Measurements from ENCODE around the gene ETFB. TPM values are rescaled to one million over a fixed set of nuclear protein-coding genes. Genes with fewer than 3 reads are reported as not detected.

Gene ETFB
- total RNA-seq, 2 donors from 2014 or later, result 58.7 to 61.5 TPM

GRCh38 chr19:51387924-51388389 lies 21.8 kb upstream of the ETFB start, which contains the start of gene LIM2:
Gene LIM2, minus strand, starts transcription at chr19:51387974. Its CDS starts 531 bp downstream, at chr19:51387443.
- no peaks in the 10 kb centered on the region for H3K36me3 ChIP-seq (replicated peaks in 1 of 2; ENCODE audit: insufficient read depth in 1 of 2, low read depth in 2 of 2)
- no peaks in the 10 kb centered on the region for H3K27me3 ChIP-seq
- H3K4me1 ChIP-seq, result no peaks in the 10 kb centered on the region
- 68% methylated on average over 13 of the region's 15 CpGs for WGBS, 2 donors
- intact Hi-C loops (cut with DNase I), result no loop called here
- no peaks in the 10 kb centered on the region for H3K9me3 ChIP-seq
- DNase-seq, result no peak
- no peak within 1 kb of the TSS for H3K4me3 ChIP-seq
- H3K27ac ChIP-seq, result no peak within 1 kb of the TSS
- no peak for TF ChIP-seq CTCF (IDR thresholded peaks at IDR 0.05)
- TF ChIP-seq POLR2A (IDR thresholded peaks at IDR 0.05), result no peak
- no peak for ATAC-seq

DNA sequence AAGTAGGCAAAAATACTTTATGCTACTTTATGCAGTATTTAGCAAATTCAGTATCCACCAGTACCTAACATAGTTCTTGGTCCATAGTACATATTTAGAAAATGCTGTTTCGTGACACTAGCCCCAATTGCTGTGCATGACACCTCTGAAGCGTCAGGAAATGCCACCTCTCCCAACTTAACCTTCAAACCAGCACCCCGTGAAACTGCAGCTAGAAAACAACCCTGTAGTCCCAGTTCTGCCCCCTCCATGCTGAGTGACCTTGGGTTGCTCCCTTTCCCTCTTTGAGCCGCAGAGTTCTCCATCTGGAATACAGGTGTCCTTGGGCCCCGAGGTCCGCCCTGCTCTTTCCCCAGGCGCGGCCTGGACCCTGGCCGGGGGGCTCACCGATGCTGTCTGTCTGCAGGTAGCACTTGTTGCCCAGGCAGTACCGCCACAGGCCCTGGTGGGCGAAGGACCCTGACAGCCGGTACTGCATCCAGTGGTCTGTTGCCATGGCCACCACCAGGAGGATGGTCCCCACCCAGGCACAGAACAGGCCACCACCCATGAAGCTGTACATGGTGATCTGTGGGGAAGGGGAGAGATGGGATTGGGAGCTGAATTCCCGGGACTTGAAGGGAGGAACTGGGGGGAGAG lies 20.8 kb upstream of the ETFB start:
- Histone ChIP-seq H3K9me3 (no peaks in the 10 kb centered on the region), H3K4me3 (no peak overlapping the region), H3K36me3 (replicated peaks in 1 of 2; ENCODE audit: insufficient read depth in 1 of 2, low read depth in 2 of 2) (no peaks in the 10 kb centered on the region), H3K27ac (no peak overlapping the region), H3K27me3 (no peaks in the 10 kb centered on the region), H3K4me1 (no peaks in the 10 kb centered on the region)
- 61 to 70% methylated on average over 5 to 14 of the region's 14 CpGs for WGBS, 2 donors
- ATAC-seq (no peak), DNase-seq (no peak)
- intact Hi-C loops (cut with DNase I), result no loop called here
- TF ChIP-seq POLR2A (IDR thresholded peaks at IDR 0.05) (no peak), CTCF (IDR thresholded peaks at IDR 0.05) (no peak)

DNA sequence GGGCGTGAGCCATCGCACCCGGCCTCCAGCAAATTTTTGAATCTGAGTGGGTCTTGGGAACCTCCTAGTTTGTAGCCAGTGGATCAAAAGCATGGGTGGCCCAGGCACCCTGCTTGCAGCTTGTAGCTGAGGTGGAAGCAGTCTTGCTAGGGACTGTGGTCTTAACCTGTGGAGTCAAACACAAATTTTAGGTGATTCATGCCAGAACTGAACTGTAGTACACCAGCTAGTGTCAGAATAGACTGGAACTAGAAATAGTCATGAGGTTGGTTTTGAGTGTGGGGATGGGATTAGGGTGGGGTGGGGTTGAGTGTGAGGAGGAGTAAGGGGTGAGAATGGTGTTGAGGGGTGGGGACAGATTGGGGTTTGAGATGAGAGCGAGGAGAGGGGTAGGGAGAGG lies 15.8 kb upstream of the ETFB start:
- WGBS, 2 donors, result 83 to 97% methylated on average over 2 to 4 of the region's 4 CpGs
- TF ChIP-seq CTCF (IDR thresholded peaks at IDR 0.05) (no peak), POLR2A (IDR thresholded peaks at IDR 0.05) (no peak)

GRCh38 chr19:51380379-51380778 lies 14.2 kb upstream of the ETFB start:
- DNase-seq (no peak), ATAC-seq (no peak)
- intact Hi-C loops (cut with DNase I), result no loop called here
- Histone ChIP-seq H3K4me3 (no peak overlapping the region), H3K4me1 (no peaks in the 10 kb centered on the region), H3K36me3 (replicated peaks in 1 of 2; ENCODE audit: insufficient read depth in 1 of 2, low read depth in 2 of 2) (no peaks in the 10 kb centered on the region), H3K27ac (no peak overlapping the region), H3K27me3 (no peaks in the 10 kb centered on the region), H3K9me3 (no peaks in the 10 kb centered on the region)
- no peak for TF ChIP-seq POLR2A (IDR thresholded peaks at IDR 0.05)
- TF ChIP-seq CTCF (IDR thresholded peaks at IDR 0.05), result no peak
- WGBS, 2 donors, result 81 to 89% methylated on average over 9 of the region's 9 CpGs

More for the DNA sequence above, 15.8 kb upstream of the ETFB start:
- Histone ChIP-seq H3K9me3 (no peaks in the 10 kb centered on the region), H3K27ac (no peak overlapping the region), H3K36me3 (replicated peaks in 1 of 2; ENCODE audit: insufficient read depth in 1 of 2, low read depth in 2 of 2) (no peaks in the 10 kb centered on the region), H3K4me1 (no peaks in the 10 kb centered on the region), H3K27me3 (no peaks in the 10 kb centered on the region), H3K4me3 (no peak overlapping the region)
- intact Hi-C loops (cut with DNase I), result no loop called here
- ATAC-seq (no peak), DNase-seq (no peak)

DNA sequence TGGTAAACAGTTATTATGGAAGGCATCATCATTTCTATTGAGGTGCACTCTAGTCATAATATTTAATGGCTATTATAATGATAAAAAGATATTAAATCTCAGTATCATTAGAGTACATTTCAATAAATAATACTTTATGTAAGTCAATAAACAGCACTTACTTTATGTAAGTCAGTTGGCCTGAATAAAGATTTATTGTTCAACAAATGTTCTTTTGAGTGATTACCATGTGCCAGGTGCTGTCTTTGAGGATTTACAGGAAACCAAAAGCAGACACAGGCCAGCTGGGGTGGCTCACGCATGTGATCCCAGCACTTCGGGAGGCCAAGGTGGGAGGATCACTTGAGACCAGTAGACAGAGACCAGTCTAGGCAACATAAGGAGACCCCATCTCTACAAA lies 11.2 kb upstream of the ETFB start:
- Histone ChIP-seq H3K27ac (no peak overlapping the region), H3K4me3 (no peak overlapping the region), H3K9me3 (no peaks in the 10 kb centered on the region), H3K4me1 (no peaks in the 10 kb centered on the region), H3K36me3 (replicated peaks in 1 of 2; ENCODE audit: insufficient read depth in 1 of 2, low read depth in 2 of 2) (no peaks in the 10 kb centered on the region), H3K27me3 (no peaks in the 10 kb centered on the region)
- 69 to 85% methylated on average over 2 of the region's 2 CpGs for WGBS, 2 donors
- no peak for TF ChIP-seq POLR2A (IDR thresholded peaks at IDR 0.05)
- no peak for TF ChIP-seq CTCF (IDR thresholded peaks at IDR 0.05)
- intact Hi-C loops (cut with DNase I), result no loop called here
- ATAC-seq (no peak), DNase-seq (no peak)

All from body of pancreas (tissue), 4 donors.